H1 (cell line): ENCODE results near the gene ACVR1. TPM values are rescaled to one million over a fixed set of nuclear protein-coding genes. Genes with fewer than 3 reads are reported as not detected.

Experiments used
- CTCF ChIA-PET: fragments of 300-600 bp; sonication (Branson Sonifier 250); formaldehyde crosslinking; loops from one replicate; lab custom pipeline; 2021; ENCODE audit not compliant: partially characterized antibody; lab: Charles Lee
- POLR2A ChIA-PET: fragments of 300-600 bp; sonication (Branson Sonifier 250); formaldehyde crosslinking; loops from one replicate; lab custom pipeline; 2021; ENCODE audit warnings: inconsistent platforms; ENCODE audit not compliant: partially characterized antibody; lab: Charles Lee
- DNase-seq, 2 experiments: peaks; one replicate each; pipeline versions ENCODE4 v3.0.0 to v3.0.0-alpha.2; 2010 to 2022; ENCODE audit warnings: low spot score in 2 of 2, low read depth in 1 of 2, mixed read lengths in 1 of 2
- FAIRE-seq: peaks from 2 replicates; lab custom pipeline; 2011; peaks lifted over from hg19 to GRCh38; lab: Jason Lieb, UNC
- H2AFZ ChIP-seq: 2 replicates; pipeline ENCODE4 v1.8.1; 2012; ENCODE audit warnings: low read length, inconsistent platforms
- H2AK5ac ChIP-seq: 2 replicates; pipeline ENCODE4 v1.6.1; 2013; ENCODE audit warnings: low read depth, low read length
- H2BK120ac ChIP-seq: replicated peaks from 2 replicates; pipeline ENCODE3; 2013; ENCODE audit warnings: low read depth, low read length, inconsistent platforms
- H2BK12ac ChIP-seq: 2 replicates; pipeline ENCODE4 v1.6.1; 2013; ENCODE audit warnings: low read depth, low read length
- H2BK15ac ChIP-seq: 2 replicates; pipeline ENCODE4 v1.6.1; 2013; ENCODE audit warnings: low read length
- H2BK20ac ChIP-seq: 2 replicates; pipeline ENCODE4 v1.6.1; 2013; ENCODE audit warnings: low read length
- H2BK5ac ChIP-seq: 2 replicates; pipeline ENCODE4 v1.6.1; 2013; ENCODE audit warnings: low read depth, low read length
- H3K14ac ChIP-seq: 2 replicates; pipeline ENCODE4 v1.6.1; 2013; ENCODE audit warnings: inconsistent platforms; ENCODE audit not compliant: insufficient read length
- H3K18ac ChIP-seq: 2 replicates; pipeline ENCODE4 v1.6.1; 2013; ENCODE audit warnings: low read length; ENCODE audit errors: extremely low read depth
- H3K23ac ChIP-seq: 2 replicates; pipeline ENCODE4 v1.6.1; 2013; ENCODE audit warnings: inconsistent platforms; ENCODE audit not compliant: insufficient read length
- H3K23me2 ChIP-seq: 2 replicates; pipeline ENCODE4 v1.6.1; 2013; ENCODE audit warnings: low read depth, low read length
- H3K27ac ChIP-seq: 2 replicates; pipeline ENCODE4 v1.6.1; 2011; ENCODE audit warnings: low read depth, low read length, inconsistent platforms
- H3K27me3 ChIP-seq, 4 experiments: replicated peaks in 1 of 4; 1 replicate in 1 of 4; 2 replicates in 3 of 4; pipeline versions ENCODE4 v1.6.1 to v1.8.1; 2011 to 2013; ENCODE audit warnings: low read length in 3 of 4, mild to moderate bottlenecking in 3 of 4, inconsistent platforms in 2 of 4, mixed read lengths in 2 of 4, moderate library complexity in 1 of 4; ENCODE audit not compliant: control insufficient read depth in 3 of 4, insufficient read depth in 3 of 4; ENCODE audit errors: extremely low read depth in 1 of 4
- H3K36me3 ChIP-seq, 4 experiments: 2 replicates each; pipeline versions ENCODE4 v1.6.1 to v1.8.1; 2011 to 2013; ENCODE audit warnings: mild to moderate bottlenecking in 4 of 4, low read length in 3 of 4, moderate library complexity in 2 of 4, control low read depth in 1 of 4, inconsistent platforms in 1 of 4; ENCODE audit not compliant: insufficient read depth in 4 of 4, control insufficient read depth in 2 of 4
- H3K4ac ChIP-seq: replicated peaks from 2 replicates; pipeline ENCODE3; 2013; ENCODE audit warnings: low read length, low read depth, mixed read lengths, inconsistent platforms; ENCODE audit not compliant: insufficient read length
- H3K4me1 ChIP-seq, 4 experiments: replicated peaks in 1 of 4; 1 replicate in 1 of 4; 2 replicates in 3 of 4; pipeline versions ENCODE4 v1.6.1 to v1.8.1; 2011 to 2013; ENCODE audit warnings: low read length in 3 of 4, inconsistent platforms in 2 of 4, mixed read lengths in 1 of 4; ENCODE audit not compliant: insufficient read depth in 4 of 4, control insufficient read depth in 3 of 4
- H3K4me2 ChIP-seq, 2 experiments: 2 replicates each; pipeline versions ENCODE4 v1.6.1 to v1.8.1; 2011 to 2013; ENCODE audit warnings: low read depth in 2 of 2, low read length in 2 of 2, control low read depth in 1 of 2, inconsistent platforms in 1 of 2, mild to moderate bottlenecking in 1 of 2; ENCODE audit not compliant: insufficient read depth in 1 of 2
- H3K4me3 ChIP-seq, 4 experiments: fragments of 200-600, 300-600 bp in 1 of 4; sonication (generic), shearing (Covaris generic), sonication (Bioruptor Twin) in 1 of 4; 2 replicates each; pipeline versions ENCODE4 v1.5.1 to v1.8.1; 2011 to 2016; ENCODE audit warnings: low read length in 4 of 4, low read depth in 3 of 4, control low read depth in 2 of 4, inconsistent platforms in 2 of 4, mild to moderate bottlenecking in 2 of 4, mixed read lengths in 1 of 4, moderate library complexity in 1 of 4; ENCODE audit not compliant: insufficient read depth in 2 of 4; ENCODE audit errors: extremely low read depth in 1 of 4
- H3K56ac ChIP-seq: replicated peaks from 2 replicates; pipeline ENCODE3; 2013; ENCODE audit warnings: low read depth, mild to moderate bottlenecking, mixed read lengths, low read length, inconsistent platforms; ENCODE audit not compliant: insufficient read length
- H3K79me1 ChIP-seq: 2 replicates; pipeline ENCODE4 v1.6.1; 2013; ENCODE audit warnings: low read depth, low read length, control low read depth
- H3K79me2 ChIP-seq, 2 experiments: 2 replicates each; pipeline versions ENCODE4 v1.6.1 to v1.8.1; 2012 to 2013; ENCODE audit warnings: low read length in 2 of 2, mild to moderate bottlenecking in 2 of 2, inconsistent platforms in 1 of 2; ENCODE audit not compliant: insufficient read depth in 2 of 2, control insufficient read depth in 1 of 2
- H3K9ac ChIP-seq, 4 experiments: replicated peaks in 1 of 4; 1 replicate in 1 of 4; 2 replicates in 3 of 4; pipeline versions ENCODE4 v1.6.1 to v1.8.1; 2011 to 2013; ENCODE audit warnings: low read depth in 3 of 4, low read length in 3 of 4, control low read depth in 2 of 4, mild to moderate bottlenecking in 2 of 4, moderate library complexity in 2 of 4, inconsistent platforms in 1 of 4; ENCODE audit errors: extremely low read depth in 1 of 4
- H3K9me3 ChIP-seq, 2 experiments: 2 replicates each; pipeline versions ENCODE4 v1.6.1 to v1.8.1; 2012 to 2013; ENCODE audit warnings: mild to moderate bottlenecking in 2 of 2, moderate library complexity in 2 of 2, control low read depth in 1 of 2, inconsistent platforms in 1 of 2, low read depth in 1 of 2, low read length in 1 of 2, mixed read lengths in 1 of 2; ENCODE audit not compliant: insufficient read depth in 2 of 2
- H4K20me1 ChIP-seq, 2 experiments: replicated peaks in 1 of 2; 2 replicates each; pipeline versions ENCODE3 to v1.8.1; 2011 to 2013; ENCODE audit warnings: inconsistent platforms in 2 of 2, low read length in 2 of 2, mild to moderate bottlenecking in 1 of 2; ENCODE audit not compliant: insufficient read depth in 2 of 2, control insufficient read depth in 1 of 2
- H4K5ac ChIP-seq: 2 replicates; pipeline ENCODE4 v1.6.1; 2013; ENCODE audit warnings: low read length, low read depth, mixed read lengths, inconsistent platforms; ENCODE audit not compliant: insufficient read length
- H4K8ac ChIP-seq: 2 replicates; pipeline ENCODE4 v1.8.0; 2013; ENCODE audit warnings: mild to moderate bottlenecking, moderate library complexity, low read length, inconsistent platforms; ENCODE audit not compliant: insufficient read depth; ENCODE audit errors: extremely low read depth
- H4K91ac ChIP-seq: replicated peaks from 2 replicates; pipeline ENCODE3; 2013; ENCODE audit warnings: low read length, mixed read lengths, inconsistent platforms; ENCODE audit not compliant: insufficient read length
- ATF2 ChIP-seq: IDR thresholded peaks from 2 replicates; pipeline ENCODE4 v1.6.1; 2012; ENCODE audit warnings: low read length, inconsistent platforms
- CHD1 ChIP-seq: IDR thresholded peaks from 2 replicates; pipeline ENCODE4 v1.6.1; 2012; ENCODE audit warnings: low read depth, low read length, improper control_type of control experiment
- JUND ChIP-seq: IDR thresholded peaks from 2 replicates; pipeline ENCODE4 v1.6.1; 2011; ENCODE audit warnings: mild to moderate bottlenecking, improper control_type of control experiment, low read length
- KDM5A ChIP-seq: fragments of 200-600 bp; IDR thresholded peaks from 2 replicates; pipeline ENCODE4 v1.7.1; 2012; ENCODE audit warnings: mild to moderate bottlenecking, low read length, inconsistent platforms, mixed read lengths
- PHF8 ChIP-seq: fragments of 200-600 bp; sonication (generic); conservative IDR thresholded peaks from 2 replicates; pipeline ENCODE4 v1.7.1; 2012; ENCODE audit warnings: low read depth, mild to moderate bottlenecking, inconsistent platforms, low read length, moderate library complexity
- POLR2A ChIP-seq, 2 experiments: IDR thresholded peaks; 1 replicate in 1 of 2; 2 replicates in 1 of 2; pipeline ENCODE4 v1.6.1; 2011; ENCODE audit warnings: low read depth in 2 of 2, low read length in 2 of 2, mild to moderate bottlenecking in 2 of 2; ENCODE audit errors: control extremely low read depth in 1 of 2
- POLR2AphosphoS5 ChIP-seq: IDR thresholded peaks from 2 replicates; pipeline ENCODE4 v1.6.1; 2011; ENCODE audit warnings: low read depth, low read length
- RNF2 ChIP-seq: fragments of 200-900, 300-1000 bp; sonication (generic); IDR thresholded peaks from 2 replicates; pipeline ENCODE4 v1.7.1; 2016; ENCODE audit warnings: borderline replicate concordance, low read depth, mild to moderate bottlenecking, antibody characterized with exemption, low read length; ENCODE audit not compliant: poor library complexity, severe bottlenecking; ENCODE audit errors: missing control alignments
- RXRA ChIP-seq: IDR thresholded peaks from 2 replicates; pipeline ENCODE4 v1.6.1; 2011; ENCODE audit warnings: low read depth, mild to moderate bottlenecking, low read length, moderate library complexity; ENCODE audit not compliant: insufficient read depth
- SP1 ChIP-seq: IDR thresholded peaks from 2 replicates; pipeline ENCODE4 v1.6.1; 2011; ENCODE audit warnings: low read depth, low read length
- YY1 ChIP-seq: IDR thresholded peaks from 2 replicates; pipeline ENCODE4 v1.6.1; 2011; ENCODE audit warnings: low read depth, mild to moderate bottlenecking, low read length
- WGBS, 2 experiments: shearing (Covaris generic) in 1 of 2; methylation state at CpG; one replicate each; pipeline versions ENCODE4 v1.1.6 to v1.1.7; 2013 to 2015; ENCODE audit warnings: low lambda C conversion rate in 2 of 2, mixed read lengths in 2 of 2, inconsistent platforms in 1 of 2, low coverage in 1 of 2, missing lambda C conversion rate in 1 of 2; ENCODE audit not compliant: insufficient replicate concordance in 2 of 2, insufficient coverage in 1 of 2, insufficient read length in 1 of 2; ENCODE audit errors: extremely low coverage in 1 of 2, missing lambda C conversion rate in 1 of 2; 5-methylcytosine and 5-hydroxymethylcytosine counted together
- polyA plus RNA-seq, 7 experiments: library from polyadenylated mRNA; depleted of rRNA in 3 of 7; stranded (reverse) in 5 of 7; unstranded in 2 of 7; fragments of >200 nt in 5 of 7; fragments of 200-250 nt in 2 of 7; gene quantifications; 1 replicate in 5 of 7; 2 replicates in 1 of 7; 4 replicates in 1 of 7; pipeline versions ENCODE4 v1.2.1 to v1.2.3, GENCODE V29; 2011 to 2013; ENCODE audit warnings: missing spikeins in 2 of 7, mixed read lengths in 2 of 7
- total RNA-seq: library from RNA; stranded (reverse); fragmentation: NEBNext Ultra II Directional; extraction: Animal tissue kit (Norgen Biotek cat#: 25700); gene quantifications from 2 replicates; pipeline ENCODE4 v1.2.1, GENCODE V29; 2021
- TF ChIP-seq, protein P1 (sequence below): IDR thresholded peaks from 2 replicates; pipeline ENCODE4 v1.6.1; 2012; ENCODE audit warnings: inconsistent platforms

ACVR1 gene
- total and polyA plus RNA-seq, 2 of the 8 experiments (the other 6 are each of a cell fraction or from before 2014, with no cell fraction given) = 8.5 to 17.7 TPM

GRCh38 chr2:157780211-157780610 is 95.9 kb downstream of the ACVR1 start:
- H2BK15ac ChIP-seq = no peak overlapping the region
- H3K56ac ChIP-seq = no peak overlapping the region
- H3K27ac ChIP-seq = no peak overlapping the region
- DNase-seq (no peak), FAIRE-seq (no peak)
- no peaks in the 10 kb centered on the region for H3K23me2 ChIP-seq
- no peak overlapping the region for H3K9ac ChIP-seq
- H3K14ac ChIP-seq = no peak overlapping the region
- no peak overlapping the region for H4K5ac ChIP-seq
- no peak overlapping the region for H2BK12ac ChIP-seq
- CTCF ChIA-PET = interaction anchor here (0.6 to 5.8 kb wide), 16 partner anchors 7 to 290 kb away, joined by 3 to 28 read pairs (median 6); no protein-coding TSS in a partner anchor
- no peak overlapping the region for H2BK5ac ChIP-seq
- no peaks in the 10 kb centered on the region for H3K79me1 ChIP-seq
- H3K4me2 ChIP-seq = no peak overlapping the region
- H3K4me3 ChIP-seq = no peak overlapping the region
- H3K18ac ChIP-seq = no peak overlapping the region
- H3K36me3 ChIP-seq = peaks cover 0 to 8% (median under 1%) of the 10 kb centered on the region in 4 experiments; a peak in 2 of 8 replicates
- no peaks in the 10 kb centered on the region for H3K79me2 ChIP-seq
- no peak overlapping the region for H2AK5ac ChIP-seq
- H2BK120ac ChIP-seq = no peak overlapping the region
- H4K8ac ChIP-seq = no peak overlapping the region
- H3K23ac ChIP-seq = no peak overlapping the region
- no peak overlapping the region for H3K4ac ChIP-seq
- POLR2A ChIA-PET = no interaction called here
- H2AFZ ChIP-seq = no peak overlapping the region
- no peaks in the 10 kb centered on the region for H4K20me1 ChIP-seq
- peaks cover 0 to 10% (median 5%) of the 10 kb centered on the region in 4 experiments; a peak in 3 of 7 replicates for H3K4me1 ChIP-seq
- no peak overlapping the region for H2BK20ac ChIP-seq
- no peak overlapping the region for H4K91ac ChIP-seq
- H3K27me3 ChIP-seq = no peaks in the 10 kb centered on the region
- no peaks in the 10 kb centered on the region for H3K9me3 ChIP-seq
- 73% methylated on average over 9 of the region's 9 CpGs; no CpG with 5 or more reads in 1 of the 2 experiments for WGBS, 2 experiments
- no peak for TF ChIP-seq SP1
- TF ChIP-seq RNF2 = no peak
- no peak for TF ChIP-seq POLR2AphosphoS5
- no peak for TF ChIP-seq ATF2
- no peak for TF ChIP-seq YY1
- no peak for TF ChIP-seq PHF8
- TF ChIP-seq RXRA = no peak
- TF ChIP-seq KDM5A = no peak
- TF ChIP-seq, protein P1, sequence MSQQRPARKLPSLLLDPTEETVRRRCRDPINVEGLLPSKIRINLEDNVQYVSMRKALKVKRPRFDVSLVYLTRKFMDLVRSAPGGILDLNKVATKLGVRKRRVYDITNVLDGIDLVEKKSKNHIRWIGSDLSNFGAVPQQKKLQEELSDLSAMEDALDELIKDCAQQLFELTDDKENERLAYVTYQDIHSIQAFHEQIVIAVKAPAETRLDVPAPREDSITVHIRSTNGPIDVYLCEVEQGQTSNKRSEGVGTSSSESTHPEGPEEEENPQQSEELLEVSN = no peak
- TF ChIP-seq JUND = no peak
- no peak for TF ChIP-seq CHD1
- no peak for TF ChIP-seq POLR2A (IDR thresholded peaks at IDR 0.05; ENCODE audit: control extremely low read depth in 1 of 2, low read depth in 2 of 2, low read length in 2 of 2)
